ENCODE results near the gene HOXA13. TPM values are rescaled to one million over a fixed set of nuclear protein-coding genes. Genes with fewer than 3 reads are reported as not detected.
A peak's percentile ranks its signal among the peaks of the same experiment; 100 is the strongest.

Gene HOXA13
- total and polyA plus RNA-seq, 4 donors: 0.38 TPM; not detected in 3

- no peak within 1 kb of the TSS for H3K27ac ChIP-seq (ENCODE audit: low read depth in 1 of 2, low read length in 2 of 2)
- DNase-seq: peak; percentile 41 to 69
- intact Hi-C loops (cut with DNase I): no loop called here
- H3K4me1 ChIP-seq (ENCODE audit: control insufficient read depth in 1 of 2, insufficient read depth in 2 of 2, low read length in 2 of 2): no peaks in the 10 kb centered on the region
- H3K9me3 ChIP-seq (ENCODE audit: control insufficient read depth, low read length): no peaks in the 10 kb centered on the region
- peak; percentile 24 for ATAC-seq (ENCODE audit: low FRiP score)
- H3K27me3 ChIP-seq (ENCODE audit: control insufficient read depth in 1 of 2, insufficient read depth in 2 of 2, low read length in 1 of 2): no peaks in the 10 kb centered on the region
- no peaks in the 10 kb centered on the region for H3K36me3 ChIP-seq (ENCODE audit: control insufficient read depth in 1 of 2, insufficient read depth in 2 of 2, low read length in 1 of 2)
- 13 to 14% methylated on average over 43 of the region's 43 CpGs for WGBS, 2 donors
- no peak within 1 kb of the TSS for H3K4me3 ChIP-seq (ENCODE audit: low read length in 2 of 2)
These were observed 14.7 kb downstream of the HOXA13 start, which contains the start of gene HOXA11 for GRCh38 chr7:27185013-27185853. HOXA11 (minus strand) TSS chr7:27185232; CDS start chr7:27185144, 88 bp downstream.

- Histone ChIP-seq H3K9me3 (ENCODE audit: control insufficient read depth, low read length) (no peaks in the 10 kb centered on the region), H3K27me3 (ENCODE audit: control insufficient read depth in 1 of 2, insufficient read depth in 2 of 2, low read length in 1 of 2) (no peaks in the 10 kb centered on the region), H3K36me3 (ENCODE audit: control insufficient read depth in 1 of 2, insufficient read depth in 2 of 2, low read length in 1 of 2) (no peaks in the 10 kb centered on the region), H3K4me1 (ENCODE audit: control insufficient read depth in 1 of 2, insufficient read depth in 2 of 2, low read length in 2 of 2) (no peaks in the 10 kb centered on the region), H3K27ac (ENCODE audit: low read depth in 1 of 2, low read length in 2 of 2) (no peak overlapping the region), H3K4me3 (ENCODE audit: low read length in 2 of 2) (no peak overlapping the region)
- DNase-seq (peak; percentile 58 to 80), ATAC-seq (ENCODE audit: low FRiP score) (no peak)
- intact Hi-C loops (cut with DNase I): no loop called here
- WGBS, 2 donors: 2 to 3% methylated on average over 51 to 72 of the region's 72 CpGs
These were observed 15.4 kb downstream of the HOXA13 start for GRCh38 chr7:27184337-27185012.

GRCh38 chr7:27183682-27184336 lies 16.1 kb downstream of the HOXA13 start:
- WGBS, 2 donors: 11% methylated on average over 30 of the region's 30 CpGs
- no peak for ATAC-seq (ENCODE audit: low FRiP score)
- Histone ChIP-seq H3K4me3 (ENCODE audit: low read length in 2 of 2) (no peak overlapping the region), H3K4me1 (ENCODE audit: control insufficient read depth in 1 of 2, insufficient read depth in 2 of 2, low read length in 2 of 2) (no peaks in the 10 kb centered on the region), H3K9me3 (ENCODE audit: control insufficient read depth, low read length) (no peaks in the 10 kb centered on the region), H3K27ac (ENCODE audit: low read depth in 1 of 2, low read length in 2 of 2) (no peak overlapping the region), H3K36me3 (ENCODE audit: control insufficient read depth in 1 of 2, insufficient read depth in 2 of 2, low read length in 1 of 2) (no peaks in the 10 kb centered on the region), H3K27me3 (ENCODE audit: control insufficient read depth in 1 of 2, insufficient read depth in 2 of 2, low read length in 1 of 2) (no peaks in the 10 kb centered on the region)
- intact Hi-C loops (cut with DNase I): no loop called here
- no peak for DNase-seq

- Histone ChIP-seq H3K9me3 (ENCODE audit: control insufficient read depth, low read length) (no peaks in the 10 kb centered on the region), H3K36me3 (ENCODE audit: control insufficient read depth in 1 of 2, insufficient read depth in 2 of 2, low read length in 1 of 2) (no peaks in the 10 kb centered on the region), H3K4me3 (ENCODE audit: low read length in 2 of 2) (no peak overlapping the region), H3K27ac (ENCODE audit: low read depth in 1 of 2, low read length in 2 of 2) (no peak overlapping the region), H3K27me3 (ENCODE audit: control insufficient read depth in 1 of 2, insufficient read depth in 2 of 2, low read length in 1 of 2) (no peaks in the 10 kb centered on the region), H3K4me1 (ENCODE audit: control insufficient read depth in 1 of 2, insufficient read depth in 2 of 2, low read length in 2 of 2) (no peaks in the 10 kb centered on the region)
- intact Hi-C loops (cut with DNase I): no loop called here
- peak in 1 of 2 donors; percentile 73 for DNase-seq
- WGBS, 2 donors: 19 to 20% methylated on average over 39 of the region's 39 CpGs
- ATAC-seq (ENCODE audit: low FRiP score): no peak
These were observed 16.8 kb downstream of the HOXA13 start for GRCh38 chr7:27182861-27183681.

- H3K9me3 ChIP-seq (ENCODE audit: control insufficient read depth, low read length): no peaks in the 10 kb centered on the region
- no peaks in the 10 kb centered on the region for H3K4me1 ChIP-seq (ENCODE audit: control insufficient read depth in 1 of 2, insufficient read depth in 2 of 2, low read length in 2 of 2)
- no peaks in the 10 kb centered on the region for H3K36me3 ChIP-seq (ENCODE audit: control insufficient read depth in 1 of 2, insufficient read depth in 2 of 2, low read length in 1 of 2)
- 46 to 48% methylated on average over 4 of the region's 4 CpGs for WGBS, 2 donors
- H3K4me3 ChIP-seq (ENCODE audit: low read length in 2 of 2): no peak overlapping the region
- intact Hi-C loops (cut with DNase I): no loop called here
- peak; percentile 44 to 45 for DNase-seq
- H3K27ac ChIP-seq (ENCODE audit: low read depth in 1 of 2, low read length in 2 of 2): no peak overlapping the region
- H3K27me3 ChIP-seq (ENCODE audit: control insufficient read depth in 1 of 2, insufficient read depth in 2 of 2, low read length in 1 of 2): no peaks in the 10 kb centered on the region
- no peak for ATAC-seq (ENCODE audit: low FRiP score)
These were observed 17.5 kb downstream of the HOXA13 start for GRCh38 chr7:27182285-27182841.

GRCh38 chr7:27181795-27182275 lies 18.1 kb downstream of the HOXA13 start:
- Histone ChIP-seq H3K27ac (ENCODE audit: low read depth in 1 of 2, low read length in 2 of 2) (no peak overlapping the region), H3K4me3 (ENCODE audit: low read length in 2 of 2) (no peak overlapping the region), H3K27me3 (ENCODE audit: control insufficient read depth in 1 of 2, insufficient read depth in 2 of 2, low read length in 1 of 2) (no peaks in the 10 kb centered on the region), H3K4me1 (ENCODE audit: control insufficient read depth in 1 of 2, insufficient read depth in 2 of 2, low read length in 2 of 2) (no peaks in the 10 kb centered on the region), H3K9me3 (ENCODE audit: control insufficient read depth, low read length) (no peaks in the 10 kb centered on the region), H3K36me3 (ENCODE audit: control insufficient read depth in 1 of 2, insufficient read depth in 2 of 2, low read length in 1 of 2) (no peaks in the 10 kb centered on the region)
- WGBS, 2 donors: 82% methylated on average over 4 of the region's 4 CpGs
- DNase-seq: peak in 1 of 2 donors; percentile 44
- intact Hi-C loops (cut with DNase I): no loop called here
- ATAC-seq (ENCODE audit: low FRiP score): no peak

- ATAC-seq (ENCODE audit: low FRiP score) (no peak), DNase-seq (peak in 1 of 2 donors; percentile 62)
- intact Hi-C loops (cut with DNase I): no loop called here
- Histone ChIP-seq H3K4me1 (ENCODE audit: control insufficient read depth in 1 of 2, insufficient read depth in 2 of 2, low read length in 2 of 2) (no peaks in the 10 kb centered on the region), H3K36me3 (ENCODE audit: control insufficient read depth in 1 of 2, insufficient read depth in 2 of 2, low read length in 1 of 2) (no peaks in the 10 kb centered on the region), H3K27me3 (ENCODE audit: control insufficient read depth in 1 of 2, insufficient read depth in 2 of 2, low read length in 1 of 2) (no peaks in the 10 kb centered on the region), H3K27ac (ENCODE audit: low read depth in 1 of 2, low read length in 2 of 2) (no peak overlapping the region), H3K9me3 (ENCODE audit: control insufficient read depth, low read length) (no peaks in the 10 kb centered on the region), H3K4me3 (ENCODE audit: low read length in 2 of 2) (no peak overlapping the region)
- 92 to 97% methylated on average over 12 of the region's 12 CpGs for WGBS, 2 donors
These were observed 19.2 kb downstream of the HOXA13 start for GRCh38 chr7:27180431-27181420.

Data from aorta (tissue), 5 donors.